ENCODE measurements around the gene TGFBR1. TPM values are rescaled to one million over a fixed set of nuclear protein-coding genes. Genes with fewer than 3 reads are reported as not detected.

Gene TGFBR1
- total RNA-seq, 1 donor from 2014 or later, result 78.8 TPM

DNA sequence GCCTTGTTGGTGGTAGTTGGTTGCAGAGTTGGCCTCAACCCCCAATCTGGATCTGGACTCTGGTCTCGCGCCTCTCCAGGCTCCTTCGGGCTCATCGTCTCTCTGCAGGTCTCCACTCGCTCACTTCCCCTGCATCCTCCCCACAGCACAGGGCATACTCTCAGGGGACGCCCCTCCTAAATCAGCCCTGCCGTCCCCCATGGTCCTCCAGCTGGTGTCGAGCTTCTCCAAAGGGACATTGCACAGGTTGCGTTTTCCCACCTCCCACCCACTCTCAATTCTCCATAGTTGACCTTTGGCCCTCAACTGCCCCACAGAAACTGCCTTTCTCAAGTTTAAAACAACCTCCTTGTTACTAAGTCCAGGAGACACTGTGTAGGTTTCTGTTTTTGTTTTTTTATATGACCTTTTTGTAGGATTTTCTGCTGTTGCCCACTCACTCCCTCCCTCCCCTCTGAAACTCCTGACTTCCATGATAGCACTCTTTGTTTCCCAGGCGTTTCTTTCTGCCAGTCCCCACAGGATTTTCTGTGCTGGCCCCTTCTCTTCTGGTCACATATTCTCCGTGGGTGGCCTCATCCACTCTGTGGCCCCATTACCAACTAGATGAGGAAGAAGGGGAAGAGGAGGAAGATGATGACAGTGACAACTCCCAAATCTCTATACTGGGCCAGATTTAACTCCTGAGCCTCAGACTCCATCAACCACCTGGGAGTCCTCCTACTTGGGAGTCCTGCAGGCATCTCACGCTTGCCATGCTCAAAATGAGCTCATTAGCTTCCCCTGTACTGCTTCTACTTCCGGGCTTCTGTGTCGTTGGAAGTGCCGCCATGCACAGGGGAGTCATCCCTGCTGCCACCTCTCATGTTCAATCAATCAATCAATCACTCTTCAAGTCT is 66.6 kb downstream of the TGFBR1 start:
- no peak overlapping the region for H3K27ac ChIP-seq
- ATAC-seq (peak in 1 of 2 donors; percentile 19), DNase-seq (no peak)
- H3K9me3 ChIP-seq, result no peaks in the 10 kb centered on the region
- H3K27me3 ChIP-seq (ENCODE audit: low read depth), result no peaks in the 10 kb centered on the region
- H3K4me1 ChIP-seq, result no peaks in the 10 kb centered on the region
- H3K36me3 ChIP-seq, result no peaks in the 10 kb centered on the region
- H3K4me3 ChIP-seq, result no peak overlapping the region
- no peak for TF ChIP-seq CTCF (IDR thresholded peaks at IDR 0.05)
- intact Hi-C loops (cut with DNase I), result no loop called here

DNA sequence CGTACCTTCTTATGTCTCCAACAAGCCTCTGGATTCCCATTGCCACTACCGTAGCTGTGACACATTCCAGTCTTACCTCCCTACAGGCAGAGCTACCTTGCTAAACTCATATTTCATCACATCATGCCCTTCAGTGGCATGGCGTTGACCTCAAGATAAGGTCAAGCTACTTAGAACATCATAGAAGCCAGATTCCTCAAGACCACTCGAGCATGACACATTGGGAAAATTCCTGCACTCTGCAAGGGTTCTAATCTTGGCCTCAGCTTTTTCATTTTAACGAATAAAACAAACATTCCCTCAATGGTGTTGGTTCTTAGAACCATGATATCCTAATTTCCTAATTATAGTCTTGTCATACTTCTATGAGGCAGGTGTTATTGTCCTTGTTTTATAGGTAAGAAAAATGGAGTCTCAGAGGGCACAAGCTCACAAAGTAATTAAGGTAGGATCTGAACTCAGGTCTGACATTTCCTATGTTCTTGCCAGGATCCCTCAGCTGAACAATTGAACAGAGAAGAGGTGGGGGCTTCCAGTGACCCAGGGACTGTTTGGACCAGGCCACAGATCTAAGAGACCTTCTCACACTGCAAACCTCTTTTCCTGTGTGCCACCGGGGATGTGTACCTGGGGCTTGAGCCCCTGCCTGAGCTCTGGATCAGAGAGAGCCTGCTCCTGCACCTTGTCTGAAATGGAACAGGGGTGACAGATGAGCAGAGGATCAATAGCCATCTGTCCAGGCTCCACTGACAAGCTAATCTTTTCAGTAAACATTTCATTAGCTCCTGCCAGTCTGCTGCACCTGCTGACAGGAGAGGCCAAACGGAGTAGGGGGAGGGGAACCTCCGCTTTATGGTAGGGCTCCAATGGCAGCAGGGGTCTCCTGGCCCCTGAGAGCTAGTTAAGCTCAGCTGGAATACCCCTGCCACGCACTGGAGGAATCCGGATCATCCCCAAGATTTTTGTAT is 67.5 kb downstream of the TGFBR1 start:
- H3K4me1 ChIP-seq, result no peaks in the 10 kb centered on the region
- DNase-seq, result no peak
- no peak overlapping the region for H3K4me3 ChIP-seq
- no peak overlapping the region for H3K27ac ChIP-seq
- no peaks in the 10 kb centered on the region for H3K9me3 ChIP-seq
- H3K36me3 ChIP-seq, result no peaks in the 10 kb centered on the region
- no peak for TF ChIP-seq CTCF (IDR thresholded peaks at IDR 0.05)
- H3K27me3 ChIP-seq (ENCODE audit: low read depth), result no peaks in the 10 kb centered on the region
- no peak for ATAC-seq
- intact Hi-C loops (cut with DNase I), result no loop called here

GRCh38 chr9:99173570-99174504 is 68.9 kb downstream of the TGFBR1 start:
- no peaks in the 10 kb centered on the region for H3K9me3 ChIP-seq
- ATAC-seq, result no peak
- no peaks in the 10 kb centered on the region for H3K36me3 ChIP-seq
- H3K4me1 ChIP-seq, result no peaks in the 10 kb centered on the region
- no peaks in the 10 kb centered on the region for H3K27me3 ChIP-seq (ENCODE audit: low read depth)
- H3K27ac ChIP-seq, result no peak overlapping the region
- DNase-seq, result no peak
- intact Hi-C loops (cut with DNase I), result no loop called here
- no peak for TF ChIP-seq CTCF (IDR thresholded peaks at IDR 0.05)
- H3K4me3 ChIP-seq, result no peak overlapping the region

DNA sequence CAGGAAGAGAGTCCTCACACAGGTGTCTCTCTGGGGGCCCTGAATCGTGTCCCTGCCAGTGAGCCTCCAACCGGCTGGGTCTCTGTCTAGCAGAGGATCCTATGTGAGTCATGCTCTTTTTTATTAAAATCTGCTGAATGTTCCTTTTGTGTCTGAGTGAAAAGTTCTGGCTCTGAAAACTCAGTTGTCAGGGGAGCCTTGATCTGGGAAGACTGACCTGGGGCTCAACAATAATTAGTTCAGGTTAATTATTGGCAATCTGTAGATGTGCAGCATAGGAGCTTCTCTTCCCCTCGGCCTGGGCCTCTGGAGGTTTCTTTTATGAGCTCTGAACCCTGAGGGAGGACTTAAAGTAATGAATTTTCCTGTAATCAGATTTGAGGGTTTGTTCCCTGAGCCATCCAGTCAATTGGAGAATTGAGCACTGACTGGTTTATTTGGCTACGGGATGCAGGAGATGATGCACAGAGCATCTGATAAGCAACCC is 71.7 kb downstream of the TGFBR1 start:
- no peak overlapping the region for H3K4me3 ChIP-seq
- no peaks in the 10 kb centered on the region for H3K9me3 ChIP-seq
- TF ChIP-seq CTCF (IDR thresholded peaks at IDR 0.05), result no peak
- intact Hi-C loops (cut with DNase I), result no loop called here
- no peak overlapping the region for H3K27ac ChIP-seq
- no peaks in the 10 kb centered on the region for H3K4me1 ChIP-seq
- no peak for ATAC-seq
- H3K36me3 ChIP-seq, result no peaks in the 10 kb centered on the region
- no peaks in the 10 kb centered on the region for H3K27me3 ChIP-seq (ENCODE audit: low read depth)
- DNase-seq, result no peak
